Naive thymus-derived CD8-positive, alpha-beta T cell (primary cell): ENCODE measurements around the gene IFNAR1. TPM values are rescaled to one million over a fixed set of nuclear protein-coding genes. Genes with fewer than 3 reads are reported as not detected.

ENCODE experiments used
- ATAC-seq, 2 donors: fragments of 150-1000 bp; cut with Tn5 transposase in 1 of 2; sonication (Bioruptor Pico), chemical (Tn5 transposase) in 1 of 2; 1 replicate in 1 of 2; 2 replicates in 1 of 2; pipeline ENCODE4 v1.10.0; 2021; ENCODE audit warnings: mild to moderate bottlenecking in 2 of 2, moderate library complexity in 2 of 2
- POLR2A ChIA-PET: fragments of 350-600 bp; sonication (Branson Sonifier 250); formaldehyde crosslinking; loops from one replicate; lab custom pipeline; 2021; ENCODE audit warnings: antibody characterized with exemption; lab: Charles Lee
- DNase-seq, 10 donors: peaks; one replicate each; pipeline versions ENCODE4 v3.0.0 to v3.0.0-alpha.2; 2020 to 2022
- H3K27ac Mint-ChIP-seq, 10 donors: one replicate each; pipeline ENCODE4 v1.8.0; 2020 to 2022; ENCODE audit warnings: mild to moderate bottlenecking in 10 of 10, mixed read lengths in 10 of 10, moderate library complexity in 4 of 10, inconsistent platforms in 1 of 10
- H3K27me3 Mint-ChIP-seq, 5 donors: one replicate each; pipeline ENCODE4 v1.8.0; 2021 to 2022; ENCODE audit warnings: mixed read lengths in 5 of 5
- H3K36me3 Mint-ChIP-seq, 3 donors: one replicate each; pipeline ENCODE4 v1.8.0; 2020 to 2022; ENCODE audit warnings: mixed read lengths in 3 of 3, mild to moderate bottlenecking in 2 of 3, inconsistent platforms in 1 of 3
- H3K4me1 Mint-ChIP-seq, 4 donors: one replicate each; pipeline ENCODE4 v1.8.0; 2021 to 2022; ENCODE audit warnings: mixed read lengths in 4 of 4
- H3K4me3 Mint-ChIP-seq, 10 donors: one replicate each; pipeline ENCODE4 v1.8.0; 2020 to 2022; ENCODE audit warnings: mild to moderate bottlenecking in 10 of 10, mixed read lengths in 10 of 10, moderate library complexity in 6 of 10, inconsistent platforms in 1 of 10
- H3K9me3 Mint-ChIP-seq, 9 donors: one replicate each; pipeline ENCODE4 v1.8.0; 2020 to 2022; ENCODE audit warnings: mixed read lengths in 9 of 9, mild to moderate bottlenecking in 3 of 9, inconsistent platforms in 1 of 9, moderate library complexity in 1 of 9
- polyA plus RNA-seq, 3 donors: library from polyadenylated mRNA; unstranded; fragments of 300-500 nt; fragmentation: Illumina TruSeq; gene quantifications; one replicate each; pipeline ENCODE4 v1.2.3, GENCODE V29; 2021
- total RNA-seq, 8 experiments: library from RNA in 2 of 8; stranded (reverse) in 2 of 8; gene quantifications; one replicate each; pipeline ENCODE4 v1.2.3 and lab custom pipeline; 2021 to 2026

The IFNAR1 gene
- total RNA-seq (10 to 100 TPM; 50.1 to 53.7 TPM), polyA plus RNA-seq (10 to 100 TPM; 48.7 to 69.0 (median 51.8) TPM), total RNA-seq (lab: John Stamatoyannopoulos, UW) (34.9 to 101 (median 54.7) reads per million in 6 experiments)

GRCh38 chr21:33324291-33325221 is at the start of gene IFNAR1:
Gene IFNAR1 (plus strand): TSS chr21:33324970. CDS start chr21:33325056, 86 bp downstream.
- Mint-ChIP-seq H3K4me3 (no peak within 1 kb of the TSS), H3K27me3 (no peaks in the 10 kb centered on the region), H3K4me1 (peaks cover 9 to 32% (median 27%) of the 10 kb centered on the region in 4 donors), H3K27ac (no peak within 1 kb of the TSS), H3K9me3 (no peaks in the 10 kb centered on the region), H3K36me3 (peaks cover 0 to 6% (median 0%) of the 10 kb centered on the region in 3 donors)
- ATAC-seq (peak; percentile 83 to 84), DNase-seq (peak; percentile 92 to 100 (median 98))
- POLR2A ChIA-PET, result interaction anchor here (0.7 to 2.3 kb wide), 37 partner anchors 16 to 712 kb away, joined by 3 to 75 read pairs (median 4); partner anchors contain the start of genes CFAP298, DNAJC28, GART and IFNAR2

DNA sequence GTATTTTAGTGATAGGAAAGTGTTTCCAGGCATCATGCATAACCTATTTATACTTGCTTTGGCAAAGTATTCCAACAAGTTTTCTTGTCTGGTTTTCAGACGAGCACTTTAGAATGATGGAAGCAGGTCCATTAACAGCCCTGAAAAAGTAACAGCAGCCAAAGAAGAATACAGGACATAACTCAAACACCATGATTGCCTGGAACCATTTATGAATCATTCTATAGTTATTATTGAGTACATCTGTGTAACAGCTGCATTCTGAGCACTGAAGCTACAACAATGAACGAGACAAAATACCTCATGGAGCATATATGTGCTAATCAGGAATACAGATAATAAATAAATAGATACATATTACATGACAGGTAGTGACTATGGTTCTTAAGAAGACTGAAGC is 46.0 kb upstream of the IFNAR1 start:
- H3K27ac Mint-ChIP-seq, result peak overlapping the region in 1 of 10 donors; percentile 49
- no peaks in the 10 kb centered on the region for H3K27me3 Mint-ChIP-seq
- peaks cover 0 to 1% (median 0%) of the 10 kb centered on the region in 9 donors for H3K9me3 Mint-ChIP-seq
- ATAC-seq, result no peak
- H3K4me3 Mint-ChIP-seq, result no peak overlapping the region
- POLR2A ChIA-PET, result interaction anchor here (0.6 to 1.2 kb wide), 2 partner anchors 13 to 167 kb away, joined by 3 to 8 read pairs; partner anchors contain the start of gene IL10RB
- peaks cover 6 to 24% (median 12%) of the 10 kb centered on the region in 4 donors for H3K4me1 Mint-ChIP-seq
- peaks cover 2 to 78% (median 56%) of the 10 kb centered on the region in 3 donors for H3K36me3 Mint-ChIP-seq
- no peak for DNase-seq

- H3K4me1 Mint-ChIP-seq, result peaks cover 5 to 22% (median 11%) of the 10 kb centered on the region in 4 donors
- no peaks in the 10 kb centered on the region for H3K27me3 Mint-ChIP-seq
- ATAC-seq (no peak), DNase-seq (no peak)
- peak overlapping the region in 1 of 10 donors; percentile 43 for H3K27ac Mint-ChIP-seq
- POLR2A ChIA-PET, result interaction anchor here (0.6 to 1.2 kb wide), 2 partner anchors 13 to 166 kb away, joined by 3 to 8 read pairs; partner anchors contain the start of gene IL10RB
- no peak overlapping the region for H3K4me3 Mint-ChIP-seq
- H3K36me3 Mint-ChIP-seq, result peaks cover 0 to 82% (median 59%) of the 10 kb centered on the region in 3 donors
- H3K9me3 Mint-ChIP-seq, result peaks cover 0 to 1% (median 0%) of the 10 kb centered on the region in 9 donors
Observed at GRCh38 chr21:33279330-33279820, 45.4 kb upstream of the IFNAR1 start.

DNA sequence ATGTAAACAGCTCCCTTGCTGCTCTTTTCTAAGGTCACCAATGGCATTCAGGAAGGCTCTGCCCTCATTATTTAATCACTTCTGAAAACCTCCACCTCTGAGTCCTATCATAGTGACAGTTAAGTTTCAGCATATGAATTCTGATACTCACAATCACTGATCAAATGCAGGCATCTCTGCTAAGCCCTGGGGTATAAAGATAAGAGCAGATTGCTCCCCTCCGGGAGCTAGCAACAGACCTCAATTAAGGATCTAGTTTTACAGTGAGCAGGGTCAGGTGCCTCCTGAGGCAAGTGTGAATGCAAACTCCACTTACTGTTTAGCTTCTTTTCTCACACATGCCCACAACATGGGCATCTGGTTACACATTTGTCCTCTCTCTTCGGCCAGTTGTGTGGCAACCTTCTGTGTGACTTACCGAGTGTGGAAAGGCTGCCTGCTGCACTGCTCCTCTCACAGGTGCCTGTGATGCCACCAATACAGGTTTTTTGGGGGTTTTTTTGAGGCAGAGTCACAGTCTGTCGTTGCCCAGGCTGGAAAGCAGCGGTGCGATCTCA is 43.6 kb upstream of the IFNAR1 start:
- POLR2A ChIA-PET, result interaction anchor here (1.2 kb wide), 1 partner anchor 15 kb away, joined by 4 read pairs; the partner anchor contains the start of gene IL10RB
- no peak for ATAC-seq
- Mint-ChIP-seq H3K36me3 (peaks cover 0 to 85% (median 56%) of the 10 kb centered on the region in 3 donors), H3K27ac (peak overlapping the region in 1 of 10 donors; percentile 60), H3K4me3 (no peak overlapping the region), H3K27me3 (no peaks in the 10 kb centered on the region), H3K4me1 (peaks cover 7 to 16% (median 9%) of the 10 kb centered on the region in 4 donors), H3K9me3 (peaks cover 0 to 1% (median 0%) of the 10 kb centered on the region in 9 donors)
- no peak for DNase-seq

GRCh38 chr21:33283203-33283602 is 41.6 kb upstream of the IFNAR1 start:
- ATAC-seq (no peak), DNase-seq (no peak)
- Mint-ChIP-seq H3K9me3 (peaks cover 0 to 1% (median 0%) of the 10 kb centered on the region in 9 donors), H3K27me3 (no peaks in the 10 kb centered on the region), H3K4me3 (no peak overlapping the region), H3K27ac (peak overlapping the region in 4 of 10 donors; percentile 19 to 47 (median 24)), H3K36me3 (peaks cover 0 to 81% (median 48%) of the 10 kb centered on the region in 3 donors), H3K4me1 (peaks cover 3 to 11% (median 8%) of the 10 kb centered on the region in 4 donors)
- POLR2A ChIA-PET, result interaction anchor here (0.5 to 1.7 kb wide), 4 partner anchors 9 to 232 kb away, joined by 3 to 5 read pairs (median 4); no protein-coding TSS in a partner anchor

GRCh38 chr21:33286076-33286475 is 38.7 kb upstream of the IFNAR1 start:
- H3K27me3 Mint-ChIP-seq, result no peaks in the 10 kb centered on the region
- no peaks in the 10 kb centered on the region for H3K9me3 Mint-ChIP-seq
- no peak overlapping the region for H3K4me3 Mint-ChIP-seq
- POLR2A ChIA-PET, result interaction anchor here (0.9 kb wide), 1 partner anchor 21 kb away, joined by 3 read pairs; no protein-coding TSS in a partner anchor
- DNase-seq, result no peak
- no peak for ATAC-seq
- peaks cover 0 to 70% (median 31%) of the 10 kb centered on the region in 3 donors for H3K36me3 Mint-ChIP-seq
- H3K4me1 Mint-ChIP-seq, result peaks cover 3 to 9% (median 8%) of the 10 kb centered on the region in 4 donors
- H3K27ac Mint-ChIP-seq, result peak overlapping the region in 2 of 10 donors; percentile 34 to 71

- H3K4me3 Mint-ChIP-seq, result no peak overlapping the region
- peak overlapping the region in 2 of 10 donors; percentile 8 to 46 for H3K27ac Mint-ChIP-seq
- POLR2A ChIA-PET, result interaction anchor here (0.6 to 0.9 kb wide), 3 partner anchors 12 to 21 kb away, joined by 3 to 6 read pairs (median 5); no protein-coding TSS in a partner anchor
Observed at GRCh38 chr21:33286600-33287456, 37.9 kb upstream of the IFNAR1 start.

DNA sequence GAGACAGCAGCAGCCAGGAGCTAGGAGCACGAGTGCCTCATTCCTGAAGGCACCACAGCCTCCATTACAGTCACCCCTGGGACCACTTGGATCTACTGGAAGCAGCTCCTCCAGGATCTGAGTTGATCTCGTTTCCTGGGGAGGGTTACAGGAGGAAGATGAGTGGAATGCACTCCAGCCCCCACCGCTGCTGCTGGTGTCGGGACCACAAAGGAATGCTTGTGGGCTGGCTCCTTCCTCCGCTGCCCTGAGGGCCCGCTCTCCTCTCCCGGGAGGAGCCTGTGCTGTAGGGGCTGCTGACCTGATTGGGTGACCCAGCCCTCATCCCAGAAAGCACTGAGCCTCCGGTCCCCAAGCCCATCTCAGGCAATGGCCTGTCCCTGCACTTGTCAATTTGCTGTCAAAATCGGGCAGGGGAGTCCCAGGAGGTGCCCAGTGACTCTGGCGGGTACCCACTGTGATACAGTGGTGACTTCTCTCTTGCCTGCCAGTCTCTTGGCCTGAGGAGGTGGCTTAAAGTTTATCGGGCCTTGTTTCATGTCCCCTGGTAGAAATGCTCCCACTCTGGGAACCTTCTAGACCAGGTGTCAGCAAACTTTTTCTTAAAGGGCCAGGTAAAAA is 35.5 kb upstream of the IFNAR1 start:
- H3K27ac Mint-ChIP-seq, result peak overlapping the region in 2 of 10 donors; percentile 22 to 24
- H3K9me3 Mint-ChIP-seq, result no peaks in the 10 kb centered on the region
- H3K4me3 Mint-ChIP-seq, result no peak overlapping the region
- no peaks in the 10 kb centered on the region for H3K27me3 Mint-ChIP-seq
- DNase-seq (no peak), ATAC-seq (no peak)
- H3K4me1 Mint-ChIP-seq, result peaks cover 11 to 26% (median 22%) of the 10 kb centered on the region in 4 donors
- POLR2A ChIA-PET, result no interaction called here
- peaks cover 0 to 69% (median 26%) of the 10 kb centered on the region in 3 donors for H3K36me3 Mint-ChIP-seq

More at GRCh38 chr21:33286600-33287456, 37.9 kb upstream of the IFNAR1 start:
- no peak for ATAC-seq
- peaks cover 0 to 73% (median 34%) of the 10 kb centered on the region in 3 donors for H3K36me3 Mint-ChIP-seq
- H3K27me3 Mint-ChIP-seq, result no peaks in the 10 kb centered on the region
- peaks cover 3 to 9% (median 9%) of the 10 kb centered on the region in 4 donors for H3K4me1 Mint-ChIP-seq
- H3K9me3 Mint-ChIP-seq, result no peaks in the 10 kb centered on the region
- no peak for DNase-seq

DNA sequence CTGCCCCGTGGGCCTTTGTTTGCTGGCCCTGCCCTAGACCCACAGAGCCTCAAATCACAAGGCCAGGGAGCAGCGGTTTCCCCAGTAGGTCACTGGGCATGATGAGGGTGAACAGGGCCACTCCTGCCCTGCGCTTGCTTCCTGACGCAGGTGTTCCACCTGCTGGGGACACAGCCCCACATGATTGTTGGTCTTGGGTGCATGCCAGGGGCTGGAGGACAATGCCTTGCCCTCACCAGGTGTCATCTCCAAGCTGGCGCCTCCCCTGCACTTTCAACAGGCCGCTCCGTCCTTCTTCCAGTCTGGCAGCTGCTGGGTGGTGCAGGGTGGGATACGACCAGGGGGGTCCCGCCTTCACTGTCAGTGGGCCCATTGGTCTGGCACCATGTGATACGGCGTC is 34.3 kb upstream of the IFNAR1 start:
- Mint-ChIP-seq H3K27me3 (no peaks in the 10 kb centered on the region), H3K27ac (peak overlapping the region in 1 of 10 donors; percentile 3), H3K36me3 (peaks cover 0 to 65% (median 22%) of the 10 kb centered on the region in 3 donors), H3K4me1 (peaks cover 16 to 32% (median 26%) of the 10 kb centered on the region in 4 donors), H3K9me3 (no peaks in the 10 kb centered on the region), H3K4me3 (no peak overlapping the region)
- ATAC-seq, result no peak
- no peak for DNase-seq
- POLR2A ChIA-PET, result no interaction called here

- Mint-ChIP-seq H3K27me3 (no peaks in the 10 kb centered on the region), H3K4me3 (no peak overlapping the region), H3K9me3 (no peaks in the 10 kb centered on the region), H3K27ac (peak overlapping the region in 4 of 10 donors; percentile 20 to 81 (median 50)), H3K36me3 (peaks cover 0 to 61% (median 16%) of the 10 kb centered on the region in 3 donors), H3K4me1 (peaks cover 13 to 32% (median 29%) of the 10 kb centered on the region in 4 donors)
- POLR2A ChIA-PET, result interaction anchor here (0.6 to 1.5 kb wide), 4 partner anchors 8 to 33 kb away, joined by 3 to 7 read pairs (median 4); partner anchors contain the start of gene IFNAR1
- ATAC-seq (no peak), DNase-seq (no peak)
Observed at GRCh38 chr21:33291686-33292085, 33.1 kb upstream of the IFNAR1 start.
